Prostate gland (tissue), 2 donors: Measurements from ENCODE around the gene GCH1.

Source experiments
- POLR2A ChIP-seq: fragments of 450-650 bp; IDR thresholded peaks from one replicate; pipeline ENCODE4 v1.6.1; 2016; ENCODE audit warnings: antibody characterized with exemption, mild to moderate bottlenecking
- TF ChIP-seq, protein P1 (sequence below), 4 experiments: fragments of 200-600 bp in 2 of 4; fragments of 450-650 bp in 2 of 4; sonication (generic) in 2 of 4; IDR thresholded peaks; 1 replicate in 3 of 4; 2 replicates in 1 of 4; pipeline ENCODE4 v1.5.1; 2016 to 2019; ENCODE audit warnings: antibody characterized with exemption in 4 of 4, mild to moderate bottlenecking in 2 of 4, moderate library complexity in 2 of 4

DNA sequence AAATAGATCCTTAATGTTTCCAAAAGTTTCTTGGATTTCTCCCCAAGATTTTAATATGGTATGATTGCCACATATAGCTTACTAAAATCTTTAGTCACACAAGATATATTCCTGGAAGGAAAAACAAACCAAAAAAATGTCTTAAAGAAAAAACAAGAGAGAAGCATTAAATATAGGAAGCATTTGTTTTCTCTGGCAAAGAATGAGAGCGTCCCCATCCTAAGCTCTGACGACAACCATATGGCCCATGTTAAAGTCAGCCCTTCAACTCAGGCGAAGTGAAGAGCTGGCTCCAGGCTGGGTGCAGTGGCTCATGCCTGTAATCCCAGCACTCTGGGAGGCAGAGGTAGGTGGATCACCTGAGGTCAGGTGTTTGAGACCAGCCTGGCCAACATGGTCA is 35.6 kb downstream of the GCH1 start:
- TF ChIP-seq, protein P1, sequence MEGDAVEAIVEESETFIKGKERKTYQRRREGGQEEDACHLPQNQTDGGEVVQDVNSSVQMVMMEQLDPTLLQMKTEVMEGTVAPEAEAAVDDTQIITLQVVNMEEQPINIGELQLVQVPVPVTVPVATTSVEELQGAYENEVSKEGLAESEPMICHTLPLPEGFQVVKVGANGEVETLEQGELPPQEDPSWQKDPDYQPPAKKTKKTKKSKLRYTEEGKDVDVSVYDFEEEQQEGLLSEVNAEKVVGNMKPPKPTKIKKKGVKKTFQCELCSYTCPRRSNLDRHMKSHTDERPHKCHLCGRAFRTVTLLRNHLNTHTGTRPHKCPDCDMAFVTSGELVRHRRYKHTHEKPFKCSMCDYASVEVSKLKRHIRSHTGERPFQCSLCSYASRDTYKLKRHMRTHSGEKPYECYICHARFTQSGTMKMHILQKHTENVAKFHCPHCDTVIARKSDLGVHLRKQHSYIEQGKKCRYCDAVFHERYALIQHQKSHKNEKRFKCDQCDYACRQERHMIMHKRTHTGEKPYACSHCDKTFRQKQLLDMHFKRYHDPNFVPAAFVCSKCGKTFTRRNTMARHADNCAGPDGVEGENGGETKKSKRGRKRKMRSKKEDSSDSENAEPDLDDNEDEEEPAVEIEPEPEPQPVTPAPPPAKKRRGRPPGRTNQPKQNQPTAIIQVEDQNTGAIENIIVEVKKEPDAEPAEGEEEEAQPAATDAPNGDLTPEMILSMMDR (IDR thresholded peaks at IDR 0.05) = no peak
- no peak for TF ChIP-seq POLR2A
